K562 (cell line): ENCODE measurements around the gene SELENOF.

Source experiments
- BHLHE40 ChIP-seq: IDR thresholded peaks from 2 replicates; pipeline ENCODE4 v1.6.1; 2011; ENCODE audit warnings: low read length, improper control_type of control experiment
- CBX3 ChIP-seq, 2 experiments: IDR thresholded peaks; 1 replicate in 1 of 2; 2 replicates in 1 of 2; pipeline ENCODE4 v1.6.1; 2012; ENCODE audit warnings: inconsistent platforms in 2 of 2, low read length in 2 of 2, borderline replicate concordance in 1 of 2, control low read depth in 1 of 2
- EGR1 ChIP-seq: fragments of 450-650 bp; conservative IDR thresholded peaks from 2 replicates; pipeline ENCODE4 v1.6.1; 2017; ENCODE audit warnings: mild to moderate bottlenecking
- KDM2B ChIP-seq: fragments of 250-450 bp; sonication (Bioruptor Pico); IDR thresholded peaks from 2 replicates; pipeline ENCODE4 v1.8.0; 2021; ENCODE audit warnings: mild to moderate bottlenecking, moderate library complexity
- KDM5B ChIP-seq: fragments of 200-600 bp; sonication (generic); IDR thresholded peaks from 2 replicates; pipeline ENCODE4 v1.6.1; 2012; ENCODE audit warnings: low read depth, mild to moderate bottlenecking, moderate library complexity, low read length, control low read depth, inconsistent platforms; ENCODE audit not compliant: insufficient replicate concordance
- PML ChIP-seq: IDR thresholded peaks from 2 replicates; pipeline ENCODE4 v1.6.1; 2012; ENCODE audit warnings: low read length, inconsistent platforms
- POLR2G ChIP-seq: fragments of 200-400 bp; formaldehyde crosslinking; IDR thresholded peaks from 2 replicates; pipeline ENCODE4 v1.6.1; 2017; ENCODE audit warnings: low read depth, mild to moderate bottlenecking, antibody characterized with exemption, low read length, moderate library complexity
- RB1 ChIP-seq: fragments of 450-650 bp; IDR thresholded peaks from 2 replicates; pipeline ENCODE4 v1.6.1; 2017; ENCODE audit warnings: low read depth, mild to moderate bottlenecking
- RFX5 ChIP-seq: IDR thresholded peaks from 2 replicates; pipeline ENCODE4 v1.6.1; 2011; ENCODE audit warnings: low read depth, mild to moderate bottlenecking, improper control_type of control experiment, low read length
- SRF ChIP-seq, 2 experiments: fragments of 250-450, 450-650 bp in 1 of 2; sonication (Bioruptor Pico) in 1 of 2; sonication (generic) in 1 of 2; formaldehyde crosslinking; IDR thresholded peaks; 2 replicates each; pipeline versions ENCODE4 v1.5.0 to v1.5.1; 2020 to 2022; ENCODE audit warnings: mild to moderate bottlenecking in 1 of 2, missing genetic modification reagents in 1 of 2
- TBL1XR1 ChIP-seq, 2 experiments: IDR thresholded peaks; 2 replicates each; pipeline ENCODE4 v1.6.1; 2012; ENCODE audit warnings: improper control_type of control experiment in 2 of 2, low read length in 2 of 2, mild to moderate bottlenecking in 1 of 2
- ZNF766 ChIP-seq: fragments of 200-800 bp; sonication (Bioruptor generic); conservative IDR thresholded peaks from 2 replicates; pipeline ENCODE4 v1.6.1; 2016; ENCODE audit warnings: missing genetic modification characterization, missing compliant biosample characterization

DNA sequence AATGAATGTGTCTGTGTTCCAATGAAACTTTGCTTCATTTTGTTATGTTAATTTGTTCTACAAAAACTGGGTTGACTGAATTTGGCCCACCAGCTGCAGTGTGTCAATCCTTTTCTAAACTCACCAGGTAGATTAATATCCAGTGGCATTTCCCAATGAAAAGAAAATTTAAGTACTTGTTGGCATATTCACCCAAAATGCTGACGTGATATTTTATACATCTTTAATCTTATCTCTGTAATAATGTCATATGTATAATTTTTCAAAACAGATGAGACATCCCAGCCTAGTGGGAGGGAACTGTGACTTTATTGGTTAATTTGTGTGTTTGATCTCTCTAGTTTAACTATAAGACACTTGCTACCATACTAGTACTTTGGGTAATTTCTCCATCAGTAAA is 8.1 kb downstream of the SELENOF start:
- TF ChIP-seq RFX5 (no peak), KDM5B (no peak), SRF (CRISPR knock-in tag; IDR thresholded peaks at IDR 0.05) (no peak), CBX3 (IDR thresholded peaks at IDR 0.05; ENCODE audit: borderline replicate concordance in 1 of 2, low read length in 2 of 2) (no peak), KDM2B (no peak), PML (no peak), POLR2G (no peak), RB1 (no peak), BHLHE40 (no peak), ZNF766 (CRISPR knock-in tag) (no peak), TBL1XR1 (IDR thresholded peaks at IDR 0.05; ENCODE audit: low read length in 2 of 2) (no peak), EGR1 (no peak)
